ENCODE results near the gene LYRM1.

GRCh38 chr16:20949660-20950059 lies 49.1 kb downstream of the LYRM1 start:
- TF ChIP-seq TAF1 (IDR thresholded peaks at IDR 0.05; ENCODE audit: low read depth, low read length): no peak
- TF ChIP-seq POLR2AphosphoS5 (IDR thresholded peaks at IDR 0.05; ENCODE audit: low read depth, low read length): no peak
- no peak for TF ChIP-seq PAX5 (IDR thresholded peaks at IDR 0.05; ENCODE audit: insufficient read depth, low read length, severe bottlenecking)
- no peak for TF ChIP-seq POLR2A (IDR thresholded peaks at IDR 0.05; ENCODE audit: low read depth, low read length)
- no peak for TF ChIP-seq SPI1 (IDR thresholded peaks at IDR 0.05; ENCODE audit: low read depth, low read length)
